Stimulated activated CD4-positive, alpha-beta T cell treated with anti-CD3 and anti-CD28 coated beads, Interleukin-2, amount 100 ng/mL, for 4 hours (primary cell): Measurements from ENCODE around the gene SIL1.
"Not testable (repeated sequence)": the region's sequence is repeated elsewhere in the genome, so short reads cannot be mapped to it uniquely, and the experiment has no call there.

Experiments
- DNase-seq: peaks from one replicate; pipeline ENCODE4 v3.0.0-alpha.2; 2020; ENCODE audit warnings: low read depth

SIL1 gene

DNA sequence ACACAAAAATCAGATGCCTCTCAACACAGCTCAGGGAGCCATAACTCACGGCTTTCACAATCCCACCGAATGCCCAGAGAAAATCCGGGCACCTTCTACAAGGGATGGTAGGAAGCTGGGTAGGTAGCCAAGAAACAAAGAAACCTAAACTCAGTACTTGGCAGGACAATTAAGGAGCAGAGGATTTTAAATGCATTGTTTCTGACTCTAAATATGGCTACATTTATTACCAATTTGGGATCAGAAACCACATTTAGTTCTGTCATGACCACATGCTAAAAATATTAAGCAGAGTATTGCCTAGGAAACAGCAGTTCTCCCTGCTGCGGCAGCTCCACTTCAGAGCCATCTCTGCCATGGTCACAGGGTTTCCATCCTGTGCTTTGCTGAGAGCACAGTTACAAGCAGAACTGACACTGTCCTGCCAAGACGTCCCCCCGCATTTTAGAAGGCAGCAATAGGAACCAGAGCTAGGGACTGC, 57.5 kb downstream of the SIL1 start:
- no peak for DNase-seq

DNA sequence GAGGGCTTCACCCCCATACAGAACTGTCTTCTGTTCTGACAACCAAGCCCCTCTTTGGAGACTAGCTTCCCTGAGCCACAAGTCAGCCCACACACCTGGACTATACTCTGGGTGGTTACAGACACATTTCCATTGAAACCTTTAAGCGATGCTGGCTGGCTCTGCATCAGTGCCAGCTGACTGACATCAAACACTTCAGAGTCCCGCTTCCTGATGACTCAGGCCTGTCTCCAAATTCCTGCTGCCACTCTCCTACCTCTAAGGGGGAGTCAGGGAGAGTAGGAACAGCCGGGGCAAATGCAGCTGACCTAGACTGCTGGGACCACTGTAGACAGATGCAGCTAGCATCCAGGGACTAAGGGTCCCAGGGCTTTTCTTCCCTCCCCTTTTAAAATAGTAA, 59.4 kb downstream of the SIL1 start:
- DNase-seq = no peak

DNA sequence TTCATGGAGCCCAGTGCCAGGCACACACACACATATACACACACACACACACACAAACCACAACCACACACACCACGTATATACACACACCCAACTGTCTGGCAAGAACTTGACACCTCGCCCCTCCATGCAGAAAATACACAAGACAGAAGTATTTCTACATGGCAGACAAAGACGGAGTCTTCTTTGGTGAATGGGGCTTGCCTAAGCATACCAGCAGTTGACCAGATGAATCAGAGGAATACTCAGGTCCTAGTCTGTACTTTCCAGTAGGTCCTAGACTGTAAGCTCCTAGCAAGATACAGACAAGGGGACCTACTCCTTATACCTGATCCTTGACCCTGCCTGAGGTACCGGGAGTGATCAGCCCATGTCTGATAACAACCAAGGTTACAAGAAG, 60.1 kb downstream of the SIL1 start:
- DNase-seq = no peak

DNA sequence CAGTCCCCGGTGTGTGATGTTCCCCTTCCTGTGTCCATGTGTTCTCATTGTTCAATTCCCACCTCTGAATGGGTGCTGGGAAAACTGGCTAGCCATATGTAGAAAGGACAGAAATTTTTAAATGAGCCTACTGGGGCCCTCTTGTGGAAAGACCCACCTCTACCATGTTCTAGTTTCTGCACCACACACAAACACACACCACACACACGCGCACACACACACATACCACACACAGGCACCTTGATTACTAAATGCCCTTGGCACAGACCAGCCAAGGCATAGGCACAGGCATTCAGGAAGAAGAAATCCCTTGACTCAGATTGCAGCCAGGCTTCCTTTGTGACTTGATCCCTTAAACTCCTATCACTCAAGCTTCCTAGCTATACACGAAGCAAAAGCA, 60.5 kb downstream of the SIL1 start:
- no peak for DNase-seq

DNA sequence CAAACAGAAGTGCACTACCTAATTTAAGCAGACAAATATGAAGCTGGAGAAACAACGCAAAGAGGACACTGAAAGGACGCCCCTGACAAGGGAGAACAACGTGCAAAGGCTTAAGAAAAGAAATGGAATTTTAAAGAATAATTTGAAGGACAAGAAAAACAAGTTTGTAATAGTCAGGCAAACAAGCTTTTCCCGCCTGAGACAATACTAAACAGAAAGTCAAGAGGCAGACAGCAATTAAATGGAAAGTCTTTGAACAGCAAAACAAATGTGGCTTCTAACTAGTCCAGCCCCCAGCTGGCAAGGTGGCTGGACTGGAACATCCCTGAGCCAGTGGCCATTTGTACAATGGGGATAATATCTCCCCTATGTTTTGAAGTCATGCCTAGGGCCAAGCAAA, 63.3 kb downstream of the SIL1 start:
- no peak for DNase-seq

DNA sequence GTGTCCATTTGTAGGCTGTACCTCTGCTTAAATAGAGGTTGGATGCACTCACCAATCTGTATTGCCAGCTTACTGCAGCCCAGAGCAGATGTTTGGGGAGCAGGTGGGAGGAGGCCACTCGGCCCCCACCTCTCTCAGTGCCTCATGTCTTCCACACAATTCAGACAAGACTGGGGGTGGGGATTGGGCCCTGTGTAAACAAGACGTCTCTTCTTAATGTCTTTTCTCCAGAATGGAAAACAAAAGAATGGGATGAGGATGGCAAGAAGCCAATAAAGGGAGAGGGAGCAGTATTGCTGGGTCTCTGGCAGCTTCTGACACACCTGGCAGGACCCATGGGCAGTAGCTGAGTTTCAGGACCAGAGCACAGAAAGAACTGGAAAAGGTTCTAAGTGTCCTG, 64.9 kb downstream of the SIL1 start:
- no peak for DNase-seq

DNA sequence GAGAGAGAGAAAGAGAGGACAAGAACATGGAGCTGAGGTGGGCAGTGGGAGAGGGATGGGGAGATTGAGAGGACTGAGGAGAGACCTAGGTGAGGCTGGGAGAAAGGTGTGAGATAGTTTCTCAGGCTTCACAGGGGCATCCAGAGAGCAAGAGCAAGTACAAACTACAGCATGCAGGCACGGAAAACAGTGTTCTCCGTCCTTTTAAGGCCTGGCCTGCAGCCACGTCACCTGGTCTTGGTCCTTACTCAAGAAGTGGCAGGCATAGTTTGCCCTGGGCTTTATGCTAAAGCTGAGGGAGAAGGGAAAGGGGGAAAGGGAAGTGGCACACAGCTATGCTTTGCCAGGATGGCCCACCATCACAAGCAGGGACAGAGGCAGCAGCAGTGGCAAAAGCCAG, 65.7 kb downstream of the SIL1 start:
- DNase-seq = no peak

DNA sequence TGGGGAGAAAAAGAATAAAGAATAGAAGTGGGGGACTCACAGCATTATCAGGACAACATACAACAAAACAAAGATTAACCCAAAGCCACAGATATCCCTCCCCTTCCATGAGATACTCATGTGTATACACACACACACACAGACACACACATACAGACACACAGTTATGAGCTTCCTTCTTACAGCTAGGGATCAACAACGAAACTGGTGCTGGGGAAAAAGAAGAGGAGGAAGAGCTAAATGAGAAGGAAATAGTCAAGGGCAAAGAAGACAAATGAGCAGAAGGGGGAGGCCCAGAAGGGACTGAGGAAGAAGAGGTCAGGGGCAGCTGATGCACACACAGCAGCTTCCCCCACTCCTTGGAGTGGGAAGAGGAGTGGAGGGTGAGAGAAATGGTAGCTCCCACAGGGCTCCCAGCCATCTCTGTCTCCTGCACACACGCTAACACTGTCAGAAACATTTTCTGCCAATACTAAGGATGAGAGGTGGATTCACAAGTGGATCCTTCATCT, 66.2 kb downstream of the SIL1 start:
- DNase-seq = no peak

DNA sequence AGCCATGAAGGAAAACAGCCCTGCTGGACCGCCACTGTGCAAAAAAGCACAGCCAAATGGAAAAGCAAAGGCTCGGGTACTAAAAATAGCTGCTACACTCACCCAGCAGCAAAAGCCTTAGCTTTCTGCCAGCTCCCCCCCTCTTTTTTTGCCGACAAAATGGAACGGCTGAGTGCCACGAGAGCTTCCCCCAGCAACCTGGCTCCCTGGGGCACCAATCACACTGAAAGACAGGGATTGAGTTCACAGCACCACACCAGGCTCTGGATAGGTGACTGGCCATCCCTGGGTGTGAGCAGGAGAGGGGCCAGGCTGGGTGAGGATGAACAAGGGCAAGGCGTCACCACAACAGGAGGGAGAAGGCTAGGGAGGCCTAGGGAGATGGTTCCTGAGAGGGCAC, 66.7 kb downstream of the SIL1 start:
- no peak for DNase-seq

DNA sequence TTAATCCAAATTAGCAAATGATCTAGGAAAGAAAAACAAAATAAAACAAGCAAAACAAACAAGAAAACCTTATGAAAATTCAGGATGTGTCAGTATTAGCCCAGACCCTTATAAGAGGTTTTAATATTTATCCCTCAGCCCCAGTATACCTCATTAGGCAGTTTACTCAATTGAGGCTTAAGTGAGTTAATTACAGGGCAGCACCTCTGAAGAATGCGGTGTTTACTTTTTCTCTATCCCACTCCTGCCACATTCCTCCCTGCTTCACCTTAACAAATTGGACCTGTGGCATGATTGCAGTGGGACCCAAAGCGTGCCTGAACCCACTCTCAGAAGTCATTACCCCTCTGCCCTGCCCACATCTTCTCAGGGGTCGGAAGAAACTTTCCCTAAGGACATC, 67.1 kb downstream of the SIL1 start:
- DNase-seq = no peak

DNA sequence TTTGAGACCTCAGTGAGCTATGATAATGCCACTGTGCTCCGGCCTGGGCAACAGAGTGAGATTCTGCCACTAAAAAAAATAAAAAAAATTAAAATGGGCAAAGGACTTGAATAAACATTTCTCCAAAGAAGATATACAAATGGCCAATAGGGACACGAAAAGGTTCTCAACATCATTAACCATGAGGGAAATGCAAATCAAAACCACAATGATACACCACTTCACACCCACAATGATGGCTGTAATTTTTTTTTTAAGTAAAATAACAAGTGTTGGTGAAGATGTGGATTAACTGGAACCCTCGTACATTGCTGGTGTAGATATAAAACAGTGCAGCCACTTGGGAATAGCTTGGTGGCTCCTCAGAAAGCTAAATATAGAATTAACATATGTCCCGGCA, 68.0 kb downstream of the SIL1 start:
- DNase-seq = no peak

DNA sequence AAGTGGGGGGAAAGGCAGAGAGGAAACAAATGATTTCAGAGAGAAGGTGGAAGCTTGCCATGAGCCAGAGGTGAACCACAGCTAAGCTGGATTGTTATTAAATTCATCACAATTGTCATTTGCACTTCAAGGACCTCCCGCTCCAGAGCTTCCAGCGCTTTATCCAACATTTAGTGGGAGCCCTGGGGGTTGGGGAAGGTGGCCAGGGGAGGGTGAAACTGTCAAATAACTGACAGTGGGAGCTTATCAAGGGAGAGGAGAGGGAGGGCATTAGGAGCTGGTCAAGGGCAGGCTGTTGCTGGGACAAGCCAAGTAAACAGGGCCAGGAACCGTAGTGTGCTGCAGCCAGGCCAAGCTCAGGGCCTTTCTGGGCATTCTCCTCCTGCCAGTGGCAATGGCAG, 71.5 kb downstream of the SIL1 start:
- no peak for DNase-seq

DNA sequence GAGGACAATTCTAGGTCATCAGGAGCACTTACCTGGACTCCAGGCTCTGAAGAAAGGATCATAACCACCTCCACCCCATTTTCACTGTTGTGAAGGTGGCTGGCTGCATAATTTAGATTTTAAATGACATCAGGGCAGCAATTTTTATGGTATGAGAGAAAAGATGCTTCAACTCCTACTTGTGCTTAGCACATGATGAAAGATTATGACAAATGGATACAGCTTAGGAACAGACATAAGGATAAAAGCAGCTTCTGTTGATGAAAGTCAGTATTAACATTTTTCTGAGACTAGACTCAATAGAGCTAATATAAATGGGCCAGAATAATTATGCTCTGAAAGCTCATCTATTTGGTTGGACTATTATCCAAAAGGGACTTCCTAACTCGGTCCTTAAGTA, 72.2 kb downstream of the SIL1 start:
- no peak for DNase-seq

DNA sequence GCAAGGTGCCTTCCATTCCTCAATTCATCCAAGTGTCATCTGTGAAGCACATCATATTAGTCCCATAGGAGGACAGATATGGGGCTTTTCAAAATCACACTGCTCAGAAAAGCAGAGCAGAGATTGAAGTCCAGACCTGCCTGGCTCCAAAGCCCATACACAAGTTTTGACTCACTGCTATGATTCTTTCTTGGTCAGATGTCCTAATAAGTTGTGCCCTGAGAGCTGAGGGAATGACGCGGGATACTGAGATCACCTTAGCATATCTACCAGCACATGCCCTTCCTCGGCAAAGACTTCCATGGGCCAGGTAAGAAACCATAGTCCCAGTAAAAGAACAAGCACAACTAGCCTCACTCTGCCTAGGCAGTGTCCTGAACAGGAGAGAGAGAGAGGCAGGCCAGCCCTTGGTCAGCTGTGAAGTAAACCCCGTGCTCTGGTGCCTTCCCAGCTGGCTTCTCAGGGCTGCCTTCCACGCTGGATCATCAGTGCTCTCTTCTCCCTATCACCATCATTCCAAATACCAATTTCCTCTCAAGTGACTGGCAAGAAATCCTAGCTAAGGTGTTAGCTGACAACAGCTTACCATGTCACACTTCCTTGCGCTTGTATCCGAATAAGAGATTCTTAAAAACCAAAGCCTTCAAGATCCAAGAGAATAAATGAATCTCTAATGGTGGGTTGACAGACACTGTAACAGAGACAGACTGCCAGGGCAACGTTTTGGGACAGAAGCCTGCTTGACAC, 73.2 kb downstream of the SIL1 start:
- DNase-seq = no peak

DNA sequence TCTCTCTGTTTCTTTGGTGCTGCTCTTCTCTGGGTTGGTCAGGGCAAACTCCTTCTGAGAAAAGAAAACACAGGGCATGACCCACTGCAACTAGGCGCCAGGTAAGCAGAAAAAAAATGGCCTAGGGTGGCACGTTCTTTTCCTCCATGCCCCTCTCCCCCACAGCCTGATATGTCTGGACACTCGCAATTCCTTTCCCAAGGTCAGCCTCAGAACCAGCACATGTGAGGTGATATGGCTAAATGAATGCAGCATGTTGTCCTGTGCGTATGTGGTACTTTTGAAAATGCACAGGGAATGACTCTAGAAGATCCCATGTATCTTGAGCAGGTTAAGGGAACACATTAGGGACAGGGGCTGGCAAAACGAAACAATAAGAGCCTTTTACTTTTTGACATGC, 77.0 kb downstream of the SIL1 start:
- no peak for DNase-seq

DNA sequence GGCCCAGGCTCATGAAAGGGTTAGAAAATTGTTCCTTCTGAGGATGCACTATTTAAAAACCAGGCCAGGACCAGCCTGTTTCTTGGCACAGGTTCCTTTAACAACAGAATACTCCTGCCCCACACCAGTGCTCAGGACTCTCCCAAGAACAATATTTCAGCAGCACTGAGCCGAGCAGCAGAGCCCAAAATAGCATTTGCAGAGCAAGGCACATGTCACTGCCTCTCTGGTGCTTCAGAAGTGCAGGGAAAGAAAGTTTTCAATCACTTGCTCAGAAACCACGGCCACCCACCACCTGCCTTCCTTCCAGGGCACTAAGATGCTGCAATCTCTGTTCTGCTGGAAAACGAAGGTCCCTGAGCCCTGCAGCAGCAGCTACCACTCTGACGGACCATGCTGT, 77.6 kb downstream of the SIL1 start:
- no peak for DNase-seq

DNA sequence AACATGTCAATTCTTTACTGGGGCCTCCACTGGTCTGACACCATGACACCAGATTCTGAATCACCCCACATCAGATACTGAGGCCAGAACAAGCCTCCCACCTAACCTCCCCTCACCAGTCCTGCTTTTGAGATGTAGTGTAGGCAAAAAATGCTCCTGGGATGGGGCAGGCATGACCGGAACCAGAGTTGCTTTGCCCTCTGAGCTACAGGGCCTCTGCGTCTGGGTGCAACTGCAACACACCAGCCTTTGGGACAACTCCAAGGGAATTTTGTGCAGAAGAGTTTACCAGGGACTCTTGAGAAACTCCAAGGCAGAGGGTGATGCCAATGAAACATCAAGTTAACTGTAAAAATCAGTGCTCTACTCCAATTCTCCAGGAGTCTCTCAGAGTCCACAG, 79.4 kb downstream of the SIL1 start:
- no peak for DNase-seq

DNA sequence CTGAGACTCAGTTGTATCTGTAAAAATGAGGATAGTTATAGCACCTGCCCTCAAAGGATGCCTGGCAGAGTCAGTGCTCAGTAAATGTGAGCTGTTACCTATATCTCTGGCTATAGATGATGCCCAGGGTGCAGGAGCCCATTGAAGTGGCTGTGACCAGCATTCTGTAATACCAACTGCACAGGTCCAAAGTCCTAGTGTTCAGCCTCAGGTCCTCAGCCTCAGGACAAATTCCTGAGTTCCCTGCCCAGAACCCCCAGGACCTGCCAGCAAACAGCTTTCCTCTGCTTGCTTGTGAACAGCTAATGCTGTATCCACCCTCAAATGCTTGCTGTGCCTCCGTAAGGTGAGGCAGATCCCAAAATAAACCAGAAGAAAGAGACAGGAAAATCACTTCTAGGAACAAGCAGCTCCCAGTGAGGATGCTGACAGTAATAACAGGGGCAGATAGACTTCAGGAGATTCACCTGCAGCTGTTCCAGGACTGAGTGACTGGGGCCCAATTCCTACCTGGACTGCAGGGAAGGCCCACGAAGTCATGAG, 80.8 kb downstream of the SIL1 start:
- DNase-seq = no peak

DNA sequence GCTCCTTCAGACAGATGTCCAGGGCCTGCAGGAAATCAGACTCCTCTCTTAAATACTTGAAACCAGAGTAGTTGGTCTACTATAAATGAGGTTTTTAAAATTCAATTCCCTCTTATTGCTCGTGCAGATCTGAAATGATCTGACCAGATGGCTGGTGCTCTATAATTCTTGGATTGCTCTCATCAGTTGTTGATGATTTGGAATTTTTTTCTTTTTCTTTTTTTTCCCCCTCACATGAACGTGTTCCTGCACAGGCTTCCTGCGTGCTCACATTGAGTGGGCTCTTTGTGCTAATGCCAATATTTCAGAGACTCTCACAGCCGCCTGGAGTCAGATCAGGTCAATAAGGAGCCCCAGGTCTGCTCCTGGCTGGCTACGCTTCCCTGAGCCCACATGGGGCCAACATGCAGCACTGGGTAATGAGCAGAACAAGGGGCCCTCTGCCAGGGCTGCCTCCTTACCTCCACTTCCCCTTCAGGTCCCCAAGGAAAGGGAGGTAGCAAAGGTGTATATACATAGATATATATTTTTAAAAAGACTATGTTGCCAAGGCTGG, 82.0 kb downstream of the SIL1 start:
- DNase-seq = no peak

DNA sequence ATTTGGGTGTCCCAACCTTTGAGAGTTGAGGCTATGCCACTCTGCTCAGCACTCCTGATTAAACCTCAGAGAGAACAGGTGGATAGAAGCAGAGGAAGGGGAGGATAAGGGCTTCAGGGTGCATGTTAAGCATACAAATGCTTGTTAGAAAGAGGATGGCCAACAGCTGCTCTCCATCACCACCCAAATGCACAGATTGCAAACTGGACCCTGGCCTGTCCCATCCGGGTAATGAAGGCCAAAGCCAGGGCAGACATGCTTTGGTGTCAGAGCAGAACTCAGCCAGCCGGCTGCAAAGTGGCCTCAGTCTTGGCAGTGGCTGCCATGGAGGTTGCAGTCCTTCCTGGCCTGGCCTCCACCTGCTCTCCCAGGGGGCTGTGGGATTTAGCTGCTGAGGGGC, 84.3 kb downstream of the SIL1 start:
- no peak for DNase-seq

DNA sequence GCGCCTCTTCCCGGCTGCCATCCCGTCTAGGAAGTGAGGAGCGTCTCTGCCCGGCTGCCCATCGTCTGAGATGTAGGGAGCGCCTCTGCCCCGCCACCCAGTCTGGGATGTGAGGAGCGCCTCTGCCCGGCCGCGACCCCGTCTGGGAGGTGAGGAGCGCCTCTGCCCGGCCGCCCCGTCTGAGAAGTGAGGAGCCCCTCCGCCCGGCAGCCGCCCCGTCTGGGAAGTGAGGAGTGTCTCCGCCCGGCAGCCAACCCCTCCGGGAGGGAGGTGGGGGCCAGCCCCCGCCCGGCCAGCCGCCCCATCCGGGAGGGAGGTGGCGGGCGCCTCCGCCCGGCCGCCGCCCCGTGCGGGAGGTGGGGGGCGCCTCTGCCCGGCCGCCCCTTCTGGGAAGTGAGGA, 85.8 kb downstream of the SIL1 start:
- not testable (repeated sequence) for DNase-seq

DNA sequence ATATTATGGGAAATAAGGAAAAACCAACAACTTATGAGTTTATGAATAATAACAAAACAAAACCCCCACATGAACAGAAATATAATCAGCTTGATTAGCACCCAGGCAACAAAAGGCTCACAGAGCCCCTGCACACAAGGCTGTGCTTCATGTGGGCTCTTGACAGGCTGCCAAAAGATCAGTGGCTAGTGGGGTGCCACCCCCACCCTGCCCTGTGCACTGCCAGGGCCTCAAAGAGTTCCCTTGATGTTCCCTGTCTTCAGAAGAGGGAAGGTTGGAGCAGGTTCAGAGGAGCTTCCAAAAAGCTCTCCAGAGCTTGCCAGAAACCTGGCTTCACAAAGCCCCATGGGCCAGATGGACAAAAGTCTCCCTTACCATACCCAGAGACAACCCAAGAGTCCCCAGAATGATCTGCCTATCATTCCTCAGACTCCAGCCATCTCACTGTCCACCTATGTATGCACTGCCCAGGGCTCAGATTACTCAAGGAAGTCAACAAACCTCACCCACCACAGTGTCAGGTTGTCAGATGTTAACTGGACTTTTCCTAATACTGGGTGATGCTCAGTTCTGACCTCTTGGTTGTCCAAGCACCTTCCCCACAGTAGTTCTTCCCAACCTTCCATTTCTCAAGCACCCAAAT, 87.5 kb downstream of the SIL1 start:
- no peak for DNase-seq
